Measurements from ENCODE around the gene SERPINB6. TPM values are rescaled to one million over a fixed set of nuclear protein-coding genes. Genes with fewer than 3 reads are reported as not detected.
A peak's percentile ranks its signal among the peaks of the same experiment; 100 is the strongest.
"Not testable (repeated sequence)": the region's sequence is repeated elsewhere in the genome, so short reads cannot be mapped to it uniquely, and the experiment has no call there.

The SERPINB6 gene
- total RNA-seq, 1 donor from 2014 or later: 122 TPM

DNA sequence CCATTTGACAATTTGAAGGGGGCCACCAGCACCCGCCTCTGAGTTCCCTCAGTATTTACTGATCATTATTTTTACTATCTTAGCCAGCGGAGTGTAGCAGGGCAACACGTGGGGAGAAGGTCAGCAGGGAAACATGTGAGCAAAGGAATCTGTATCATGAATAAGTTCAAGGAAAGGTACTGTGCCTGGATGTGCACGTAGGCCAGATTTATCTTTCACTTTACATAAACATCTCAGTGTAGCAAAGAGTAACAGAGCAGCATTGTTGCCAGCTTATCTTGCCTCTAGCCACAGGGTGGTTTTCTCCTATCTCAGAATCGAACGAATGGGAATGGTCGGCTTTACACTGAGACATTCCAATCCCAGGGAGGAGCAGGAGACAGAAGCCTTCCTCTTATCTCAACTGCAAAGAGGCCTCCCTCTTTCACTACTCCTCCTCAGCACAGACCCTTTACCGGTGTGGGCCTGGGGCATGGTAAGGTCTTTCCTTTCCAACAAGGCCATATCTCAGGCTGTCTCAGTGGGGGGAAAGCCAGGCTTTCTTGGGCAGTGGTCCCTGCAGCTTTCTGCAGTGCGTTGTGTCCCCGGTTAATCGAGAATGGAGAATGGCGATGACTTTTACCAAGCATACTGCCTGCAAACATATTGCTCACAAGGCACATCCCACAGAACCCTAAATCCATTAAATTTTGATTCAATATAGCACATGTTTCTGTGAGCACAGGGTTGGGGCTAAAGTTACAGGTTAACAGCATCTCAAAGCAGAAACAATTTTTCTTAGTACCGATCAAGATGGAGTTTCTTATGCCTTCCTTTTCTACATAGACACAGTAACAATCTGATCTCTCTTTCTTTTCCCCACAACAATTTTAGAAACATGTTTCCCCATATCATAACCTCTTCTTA is 45.3 kb downstream of the SERPINB6 start:
- intact Hi-C loops (cut with DNase I); ATAC-seq; DNase-seq (ENCODE audit: low spot score): not testable (repeated sequence)

DNA sequence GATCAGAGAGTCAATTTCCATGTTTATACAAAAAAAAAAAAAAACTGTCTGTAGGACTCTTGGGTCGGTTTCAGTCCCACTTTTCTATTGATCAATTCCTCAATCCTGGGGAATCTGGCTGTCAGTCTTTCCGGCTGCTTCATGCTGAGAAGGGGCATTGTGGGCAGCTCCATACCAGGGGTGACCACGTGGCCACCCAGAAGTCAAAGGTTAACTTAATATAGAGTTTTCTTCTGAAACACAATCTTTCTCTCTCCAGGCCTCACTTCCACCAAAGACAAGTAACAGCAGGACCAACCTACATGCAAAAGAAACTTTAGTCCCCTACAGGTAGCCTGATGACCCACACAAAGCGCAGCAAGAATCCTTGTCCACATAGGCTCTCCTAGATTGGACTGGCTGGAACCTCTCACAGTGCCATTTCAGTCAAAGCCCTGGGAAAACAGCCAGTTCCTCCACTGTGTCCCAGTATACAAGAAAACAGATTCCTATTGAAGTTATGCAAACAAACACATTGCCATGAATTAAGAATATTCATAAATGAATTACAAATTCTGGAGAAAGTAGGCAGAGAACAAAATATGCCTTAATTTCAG is 49.7 kb downstream of the SERPINB6 start:
- peak; percentile 76 for ATAC-seq
- intact Hi-C loops (cut with DNase I): no loop called here
- DNase-seq (ENCODE audit: low spot score): no peak

DNA sequence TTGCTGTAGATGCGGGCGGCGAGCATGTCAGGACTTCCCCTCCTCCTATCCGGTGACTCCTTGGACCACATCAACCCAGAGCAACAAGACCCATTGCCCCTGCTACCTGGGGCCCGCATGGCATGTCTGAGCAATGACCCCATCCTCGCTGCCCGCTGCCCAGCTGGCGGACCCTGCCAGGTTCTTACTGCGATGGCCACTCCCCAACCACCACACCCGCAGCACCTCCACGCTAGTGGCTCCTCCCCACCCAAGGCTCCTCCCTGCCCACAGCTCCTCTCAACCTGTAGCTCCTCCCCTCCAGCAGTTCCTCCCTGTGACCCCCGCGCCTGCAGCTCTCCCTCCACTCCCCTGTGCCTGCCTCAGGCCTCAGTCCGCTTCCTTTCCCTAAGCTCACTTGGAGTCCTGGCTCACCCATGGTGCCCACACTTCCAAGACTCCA is 50.7 kb downstream of the SERPINB6 start:
- ATAC-seq (no peak), DNase-seq (ENCODE audit: low spot score) (no peak)
- intact Hi-C loops (cut with DNase I): no loop called here

DNA sequence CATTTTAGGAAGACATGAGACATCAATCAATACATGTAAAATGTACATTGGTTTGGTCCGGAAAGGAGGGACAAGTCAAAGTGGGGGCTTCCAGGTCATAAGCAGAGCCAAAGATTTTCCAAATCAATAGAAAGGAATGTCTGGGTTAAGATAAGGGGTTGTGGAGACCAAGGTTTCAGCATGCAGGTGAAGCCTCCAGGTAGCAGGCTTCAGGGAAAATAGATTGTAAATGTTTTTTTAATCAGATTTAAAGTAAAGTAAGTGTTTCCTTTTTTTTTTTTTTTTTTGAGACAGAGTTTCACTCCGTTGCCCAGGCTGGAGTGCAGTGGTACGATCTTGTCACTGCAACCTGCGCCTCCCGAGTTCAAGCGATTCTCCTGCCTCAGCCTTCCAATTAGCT is 51.5 kb downstream of the SERPINB6 start:
- DNase-seq (ENCODE audit: low spot score) (no peak), ATAC-seq (no peak)
- intact Hi-C loops (cut with DNase I): no loop called here

DNA sequence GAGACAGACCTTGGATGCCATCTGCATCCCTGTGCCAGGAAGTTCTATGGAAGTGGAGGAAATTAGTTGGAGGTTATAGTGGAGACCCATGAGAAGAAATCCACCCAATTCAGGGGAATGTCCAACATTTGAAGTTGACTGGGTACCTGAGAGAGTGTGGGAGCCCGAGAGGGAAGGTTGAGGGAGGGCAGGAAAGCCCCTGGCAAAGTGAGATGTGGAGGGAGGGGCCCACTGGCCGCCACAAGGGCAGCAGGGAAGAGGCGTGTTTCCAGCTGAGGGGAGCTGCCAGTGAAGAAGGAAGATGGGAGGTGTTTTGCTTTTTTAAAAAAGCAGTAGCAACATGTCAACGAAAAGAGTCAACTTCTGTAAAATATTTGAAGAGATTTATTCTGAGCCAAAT is 52.0 kb downstream of the SERPINB6 start:
- no peak for ATAC-seq
- intact Hi-C loops (cut with DNase I): no loop called here
- DNase-seq (ENCODE audit: low spot score): no peak

DNA sequence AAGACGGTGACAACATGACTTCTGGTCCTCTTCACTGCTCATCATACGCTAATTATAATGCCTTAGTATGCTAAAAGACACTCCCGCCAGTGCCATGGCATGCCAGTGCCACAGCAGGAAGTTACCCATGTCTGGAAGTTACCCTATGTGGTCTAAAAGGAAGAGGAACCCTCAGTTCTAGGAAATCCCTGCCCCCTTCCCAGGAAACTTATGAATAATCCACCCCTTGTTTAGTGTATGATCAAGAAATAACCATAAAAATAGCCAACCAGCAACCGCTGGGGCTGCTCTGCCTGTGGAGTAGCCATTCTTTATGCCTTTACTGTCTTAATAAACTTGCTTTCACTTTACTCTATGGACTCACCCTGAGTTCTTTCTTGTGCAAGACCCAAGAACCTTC is 52.4 kb downstream of the SERPINB6 start:
- DNase-seq (ENCODE audit: low spot score): no peak
- intact Hi-C loops (cut with DNase I): no loop called here
- no peak for ATAC-seq

DNA sequence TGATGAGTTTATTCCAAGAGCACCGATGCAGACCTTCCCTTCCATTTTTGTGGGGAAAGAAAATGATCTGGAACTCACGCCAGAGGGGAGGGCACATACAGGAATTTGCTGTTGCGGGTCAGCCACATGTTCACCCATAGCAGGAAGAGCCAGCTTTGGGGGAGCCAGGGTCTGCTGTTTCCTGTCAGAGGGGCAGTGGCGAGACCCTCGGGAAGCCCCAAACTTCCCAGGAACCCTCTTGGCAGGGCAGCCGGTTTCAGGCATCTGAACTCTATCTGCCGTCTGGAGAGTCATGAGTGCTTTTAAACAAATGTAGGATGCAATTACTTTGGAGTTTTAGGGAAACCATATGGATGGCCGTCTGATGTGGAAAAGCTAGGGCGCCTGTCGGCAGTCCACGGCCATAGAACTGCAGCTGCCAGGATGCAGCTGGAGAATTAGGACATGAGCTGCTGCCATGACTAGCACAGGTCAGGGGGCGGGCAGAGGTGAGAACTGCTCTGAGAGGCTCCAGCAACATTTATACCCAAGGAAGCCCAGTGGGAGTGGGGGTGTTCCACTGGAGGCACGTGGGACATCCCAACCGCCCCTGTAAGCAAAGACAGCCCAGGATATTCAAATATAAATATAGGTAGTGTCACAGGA is 53.4 kb downstream of the SERPINB6 start:
- no peak for DNase-seq (ENCODE audit: low spot score)
- no peak for ATAC-seq
- intact Hi-C loops (cut with DNase I): no loop called here

DNA sequence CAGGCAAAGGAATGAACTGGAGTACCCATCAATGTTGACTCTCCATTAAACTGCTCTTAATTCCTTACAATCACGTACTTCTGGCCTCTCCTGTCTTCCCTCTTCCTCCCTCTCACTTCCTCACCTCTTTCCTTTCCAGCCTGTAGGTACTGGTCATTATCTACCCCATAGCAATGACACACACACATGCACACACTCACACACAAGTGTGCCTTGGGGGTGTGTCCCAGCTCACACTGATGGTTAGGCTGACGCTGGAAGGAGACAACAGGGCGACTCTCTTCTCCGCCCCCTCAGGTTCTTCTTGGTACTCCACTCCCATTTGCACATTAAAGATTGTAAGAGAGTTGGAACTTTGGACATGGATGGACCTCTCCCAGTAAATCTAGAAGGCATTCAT is 54.3 kb downstream of the SERPINB6 start:
- ATAC-seq (peak; percentile 11), DNase-seq (ENCODE audit: low spot score) (no peak)
- intact Hi-C loops (cut with DNase I): no loop called here

DNA sequence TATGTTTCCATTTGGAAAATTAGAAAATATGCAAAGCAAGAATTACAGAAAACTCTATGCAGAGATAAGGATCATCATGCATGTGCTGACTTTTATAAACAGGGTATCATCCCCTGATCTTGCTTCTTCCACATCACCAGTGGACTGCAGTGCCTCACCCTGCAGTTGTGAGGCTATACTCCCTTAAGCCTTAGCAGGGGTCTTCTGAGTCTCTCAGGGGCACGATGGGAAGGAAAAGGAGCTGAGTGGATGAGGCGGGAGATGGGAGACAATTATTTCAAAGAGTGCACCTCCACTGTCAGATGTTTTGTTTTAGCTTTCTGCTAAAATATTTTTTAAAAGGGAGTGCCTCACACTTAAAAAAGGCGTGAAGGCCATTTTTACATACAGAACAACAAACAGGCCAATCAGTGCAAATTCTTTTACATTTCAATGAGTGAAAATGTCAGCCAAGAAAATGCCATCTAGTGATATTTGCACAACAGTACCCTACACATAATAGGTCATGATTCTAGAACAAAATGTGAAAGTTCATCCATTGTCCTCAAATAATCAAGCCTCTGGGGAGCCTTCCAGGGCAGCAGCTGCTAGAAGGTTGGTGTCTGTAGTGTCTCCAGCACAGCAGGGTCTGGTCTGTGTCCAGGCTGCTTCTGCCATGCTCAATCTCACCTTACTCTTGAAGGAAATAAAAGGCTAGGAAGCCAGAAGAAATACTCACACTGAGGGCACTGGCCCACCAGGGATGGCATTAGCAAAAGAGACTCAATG is 55.0 kb downstream of the SERPINB6 start:
- DNase-seq (ENCODE audit: low spot score) (no peak), ATAC-seq (peak; percentile 77)
- intact Hi-C loops (cut with DNase I): no loop called here

DNA sequence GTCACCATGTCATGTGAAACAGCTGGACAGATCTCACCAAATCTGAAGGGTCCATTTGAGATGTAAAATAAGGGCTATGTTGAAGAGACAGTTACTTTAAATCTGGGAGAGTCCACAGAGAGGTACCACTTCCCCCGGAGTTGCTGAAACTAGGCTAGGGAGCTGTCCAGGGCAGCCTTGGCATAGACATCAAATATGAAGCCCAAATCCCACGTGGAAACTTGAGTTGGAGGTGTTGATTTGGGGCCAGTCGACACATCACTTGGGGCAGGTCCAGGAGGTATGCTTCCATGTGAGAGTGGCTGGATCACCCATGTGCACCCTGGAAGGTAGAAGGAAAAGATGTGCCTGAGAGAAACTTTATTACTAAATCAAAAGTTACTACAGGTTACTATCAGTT is 56.2 kb downstream of the SERPINB6 start:
- intact Hi-C loops (cut with DNase I): no loop called here

DNA sequence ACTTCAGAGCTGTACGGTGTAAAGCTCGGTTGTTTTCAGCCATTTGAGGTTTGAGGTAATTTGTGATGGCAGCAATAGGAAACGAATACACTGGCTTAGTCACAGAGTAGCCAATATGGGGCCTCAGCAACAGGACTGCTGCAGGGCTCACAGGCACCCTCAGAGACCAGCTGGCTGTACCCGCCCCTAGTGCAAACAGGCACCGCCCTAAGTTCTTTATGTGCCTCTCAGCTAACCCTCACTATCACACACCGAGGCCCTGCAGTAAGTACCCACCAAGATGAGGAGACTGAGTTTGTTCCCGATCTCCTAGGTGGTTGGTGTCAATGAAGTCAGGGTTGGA is 57.1 kb downstream of the SERPINB6 start:
- no peak for ATAC-seq
- no peak for DNase-seq (ENCODE audit: low spot score)
- intact Hi-C loops (cut with DNase I): no loop called here

More for the DNA sequence above, 56.2 kb downstream of the SERPINB6 start:
- DNase-seq (ENCODE audit: low spot score) (no peak), ATAC-seq (no peak)

DNA sequence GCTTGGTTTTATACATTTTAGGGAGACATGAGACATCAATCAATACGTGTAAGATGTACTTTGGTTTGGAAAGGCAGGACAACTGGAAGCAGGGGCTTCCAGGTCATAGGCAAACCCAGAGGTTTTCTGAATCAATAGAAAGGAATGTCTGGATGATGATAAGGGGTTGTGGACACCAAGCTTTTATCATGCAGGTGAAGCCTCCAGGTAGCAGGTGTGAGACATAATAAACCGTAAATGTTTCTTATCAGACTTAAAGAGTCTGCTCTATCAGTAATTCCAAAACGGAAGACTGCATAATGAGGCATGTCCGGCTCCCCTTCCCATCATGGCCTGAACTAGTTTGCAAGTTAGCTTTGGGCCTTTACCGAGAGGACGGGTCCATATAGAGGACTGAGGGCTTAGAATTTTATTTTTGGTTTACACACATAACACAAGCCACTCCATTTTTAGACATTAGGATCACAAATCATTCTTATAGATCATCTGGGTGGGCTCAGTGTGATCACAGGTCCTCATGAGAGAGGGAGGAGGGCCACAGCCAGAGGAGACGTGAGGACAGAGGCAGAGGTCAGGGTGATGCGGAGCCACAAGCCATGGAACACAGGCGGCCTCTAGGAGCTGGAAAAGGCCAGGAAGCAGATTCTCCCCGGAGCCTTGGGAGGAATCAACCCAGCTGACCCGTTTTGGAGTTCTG is 57.6 kb downstream of the SERPINB6 start:
- intact Hi-C loops (cut with DNase I): no loop called here
- no peak for DNase-seq (ENCODE audit: low spot score)
- ATAC-seq: no peak

DNA sequence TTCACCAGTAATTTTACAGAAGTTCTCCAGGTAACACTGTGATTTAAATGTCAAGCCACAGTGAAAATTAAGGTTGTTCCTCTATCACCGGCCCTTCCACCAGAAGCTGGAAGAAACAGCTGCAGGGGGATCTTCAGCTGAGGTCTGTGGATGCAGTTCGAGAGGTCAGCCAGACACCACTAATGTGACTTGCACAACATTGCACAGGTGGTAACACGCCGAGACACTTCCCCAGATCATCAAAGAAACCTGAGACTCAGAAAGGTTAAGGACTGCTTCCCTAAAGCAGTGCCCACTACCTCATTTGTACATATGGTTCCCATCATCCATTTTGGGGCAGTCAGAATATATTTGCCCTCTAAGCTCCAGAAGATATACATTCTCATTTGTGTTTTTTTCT is 60.2 kb downstream of the SERPINB6 start:
- no peak for ATAC-seq
- no peak for DNase-seq (ENCODE audit: low spot score)
- intact Hi-C loops (cut with DNase I): no loop called here

DNA sequence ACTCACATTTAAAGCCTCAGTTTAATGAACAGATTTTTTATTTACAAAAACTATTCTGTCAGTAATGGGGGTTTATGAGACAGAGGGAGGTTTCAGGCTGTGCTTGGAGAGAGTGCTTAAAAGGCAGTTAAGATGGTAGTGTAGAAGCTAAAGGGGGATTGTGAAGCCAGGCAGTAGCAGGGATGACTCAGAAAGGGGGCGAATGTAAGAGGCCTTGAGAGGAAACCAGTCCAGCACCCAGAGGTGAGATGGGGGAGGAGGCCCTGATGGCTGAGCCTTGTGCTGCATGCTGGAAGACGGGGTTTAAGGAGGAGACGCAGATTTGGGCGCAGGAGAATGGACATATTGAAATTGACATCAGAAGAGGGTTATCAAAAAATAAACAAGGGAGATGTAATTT is 61.6 kb downstream of the SERPINB6 start:
- intact Hi-C loops (cut with DNase I): no loop called here

DNA sequence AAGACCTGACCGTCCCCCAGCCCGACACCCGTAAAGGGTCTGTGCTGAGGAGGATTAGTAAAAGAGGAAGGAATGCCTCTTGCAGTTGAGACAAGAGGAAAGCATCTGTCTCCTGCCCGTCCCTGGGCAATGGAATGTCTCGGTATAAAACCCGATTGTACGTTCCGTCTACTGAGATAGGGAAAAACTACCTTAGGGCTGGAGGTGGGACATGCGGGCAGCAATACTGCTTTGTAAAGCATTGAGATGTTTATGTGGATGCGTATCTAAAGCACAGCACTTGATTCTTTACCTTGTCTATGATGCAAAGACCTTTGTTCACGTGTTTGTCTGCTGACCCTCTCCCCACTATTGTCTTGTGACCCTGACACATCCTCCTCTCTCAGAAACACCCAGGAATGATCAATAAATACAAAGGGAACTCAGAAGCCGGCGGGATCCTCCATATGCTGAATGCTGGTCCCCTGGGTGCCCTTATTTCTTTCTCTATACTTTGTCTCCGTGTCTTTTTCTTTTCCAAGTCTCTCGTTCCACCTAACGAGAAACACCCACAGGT is 62.2 kb downstream of the SERPINB6 start:
- DNase-seq (ENCODE audit: low spot score); intact Hi-C loops (cut with DNase I); ATAC-seq: not testable (repeated sequence)

More for the DNA sequence above, 61.6 kb downstream of the SERPINB6 start:
- no peak for ATAC-seq
- no peak for DNase-seq (ENCODE audit: low spot score)

DNA sequence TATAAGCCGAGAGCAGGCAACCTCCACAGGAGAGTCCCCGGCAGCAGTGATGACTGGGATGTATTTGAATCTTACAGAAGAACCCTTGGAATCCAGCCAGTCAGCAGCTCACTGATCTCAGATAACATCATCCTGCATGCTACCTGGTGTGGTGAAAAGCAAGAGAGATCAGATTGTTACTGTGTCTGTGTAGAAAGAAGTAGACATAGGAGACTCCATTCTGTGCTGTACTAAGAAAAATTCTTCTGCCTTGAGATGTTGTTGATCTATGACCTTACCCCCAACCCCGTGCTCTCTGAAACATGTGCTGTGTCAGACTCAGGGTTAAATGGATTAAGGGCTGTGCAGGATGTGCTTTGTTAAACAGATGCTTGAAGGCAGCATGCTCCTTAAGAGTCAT is 62.9 kb downstream of the SERPINB6 start:
- DNase-seq (ENCODE audit: low spot score); intact Hi-C loops (cut with DNase I); ATAC-seq: not testable (repeated sequence)

DNA sequence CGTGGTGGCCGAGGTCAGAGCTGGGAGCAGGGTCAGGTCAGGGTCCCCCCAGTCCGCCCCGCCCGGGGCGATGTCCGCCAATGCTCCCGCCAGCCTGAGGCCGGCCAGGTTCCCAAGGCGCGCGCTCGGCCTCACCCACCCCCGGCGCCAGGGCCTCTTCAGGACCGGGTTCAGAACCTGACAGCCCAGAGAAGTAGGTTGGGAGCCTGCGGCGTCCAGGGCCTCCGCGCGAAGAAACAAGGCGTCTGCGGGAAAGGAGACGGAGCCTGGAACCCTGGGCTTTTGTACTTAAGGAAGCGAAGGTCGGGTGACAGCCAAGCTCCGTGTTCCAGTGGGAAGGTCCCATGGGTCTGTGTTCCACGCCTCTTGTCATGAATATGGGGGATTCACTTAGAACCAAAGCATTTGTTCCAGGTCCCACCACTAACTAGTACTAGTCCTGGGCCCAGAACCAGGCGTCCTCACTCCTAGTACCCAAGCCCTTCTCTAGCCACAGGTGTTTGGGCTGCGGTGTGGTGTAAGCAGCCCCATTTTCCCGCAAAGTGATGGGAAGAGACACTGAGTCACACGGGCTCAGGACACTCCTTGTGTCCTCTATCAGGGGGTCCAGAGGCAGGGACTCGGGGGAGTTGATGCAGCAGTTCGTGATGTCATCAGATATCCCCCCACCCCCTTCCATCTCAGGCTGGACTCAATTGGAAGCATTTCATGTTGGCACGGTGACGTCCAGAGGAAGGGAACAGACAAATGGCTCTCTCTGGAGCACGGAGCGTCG is 67.8 kb downstream of the SERPINB6 start:
- DNase-seq (ENCODE audit: low spot score); intact Hi-C loops (cut with DNase I): not testable (repeated sequence)
- ATAC-seq: peak; percentile 69

Measured in sciatic nerve (tissue), 2 donors.